VCaP (cell line): ENCODE results near the gene ZC2HC1B.
"Not testable (repeated sequence)": the region's sequence is repeated elsewhere in the genome, so short reads cannot be mapped to it uniquely, and the experiment has no call there.

Experiments used
- H3K27ac ChIP-seq: fragments of 450-650 bp; 2 replicates; pipeline ENCODE4 v1.5.1; 2017
- TF ChIP-seq, protein P1 (sequence below): fragments of 450-650 bp; conservative IDR thresholded peaks from 2 replicates; pipeline ENCODE4 v1.5.1; 2017; ENCODE audit warnings: mild to moderate bottlenecking, moderate library complexity

The ZC2HC1B gene

DNA sequence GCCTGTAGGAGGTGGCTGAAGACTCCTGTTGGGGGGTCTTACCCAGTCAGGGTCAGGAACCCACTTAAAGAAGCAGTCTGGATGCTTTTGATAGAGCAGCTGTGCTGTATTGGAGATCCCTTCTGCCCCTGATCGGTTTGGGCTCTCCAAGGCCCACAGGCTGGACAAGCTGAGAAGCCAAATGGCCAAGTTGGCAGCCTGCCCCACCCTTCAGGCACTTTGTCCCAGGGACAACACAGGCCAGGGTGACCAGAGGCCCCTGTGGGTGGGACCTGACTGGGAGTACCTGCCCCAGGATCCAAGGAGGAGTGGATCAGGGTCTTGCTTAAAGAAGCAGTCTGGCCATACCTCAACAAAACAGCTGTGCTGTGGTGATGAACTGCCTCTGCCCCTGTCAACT is 48.4 kb downstream of the ZC2HC1B start:
- no peak overlapping the region for H3K27ac ChIP-seq
- TF ChIP-seq, protein P1, sequence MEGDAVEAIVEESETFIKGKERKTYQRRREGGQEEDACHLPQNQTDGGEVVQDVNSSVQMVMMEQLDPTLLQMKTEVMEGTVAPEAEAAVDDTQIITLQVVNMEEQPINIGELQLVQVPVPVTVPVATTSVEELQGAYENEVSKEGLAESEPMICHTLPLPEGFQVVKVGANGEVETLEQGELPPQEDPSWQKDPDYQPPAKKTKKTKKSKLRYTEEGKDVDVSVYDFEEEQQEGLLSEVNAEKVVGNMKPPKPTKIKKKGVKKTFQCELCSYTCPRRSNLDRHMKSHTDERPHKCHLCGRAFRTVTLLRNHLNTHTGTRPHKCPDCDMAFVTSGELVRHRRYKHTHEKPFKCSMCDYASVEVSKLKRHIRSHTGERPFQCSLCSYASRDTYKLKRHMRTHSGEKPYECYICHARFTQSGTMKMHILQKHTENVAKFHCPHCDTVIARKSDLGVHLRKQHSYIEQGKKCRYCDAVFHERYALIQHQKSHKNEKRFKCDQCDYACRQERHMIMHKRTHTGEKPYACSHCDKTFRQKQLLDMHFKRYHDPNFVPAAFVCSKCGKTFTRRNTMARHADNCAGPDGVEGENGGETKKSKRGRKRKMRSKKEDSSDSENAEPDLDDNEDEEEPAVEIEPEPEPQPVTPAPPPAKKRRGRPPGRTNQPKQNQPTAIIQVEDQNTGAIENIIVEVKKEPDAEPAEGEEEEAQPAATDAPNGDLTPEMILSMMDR, result no peak

- not testable (repeated sequence) for H3K27ac ChIP-seq
These were observed 52.8 kb downstream of the ZC2HC1B start for GRCh38 chr6:143917026-143917425.

- TF ChIP-seq, protein P1, result no peak
These were observed 64.6 kb downstream of the ZC2HC1B start for GRCh38 chr6:143928853-143929252.

DNA sequence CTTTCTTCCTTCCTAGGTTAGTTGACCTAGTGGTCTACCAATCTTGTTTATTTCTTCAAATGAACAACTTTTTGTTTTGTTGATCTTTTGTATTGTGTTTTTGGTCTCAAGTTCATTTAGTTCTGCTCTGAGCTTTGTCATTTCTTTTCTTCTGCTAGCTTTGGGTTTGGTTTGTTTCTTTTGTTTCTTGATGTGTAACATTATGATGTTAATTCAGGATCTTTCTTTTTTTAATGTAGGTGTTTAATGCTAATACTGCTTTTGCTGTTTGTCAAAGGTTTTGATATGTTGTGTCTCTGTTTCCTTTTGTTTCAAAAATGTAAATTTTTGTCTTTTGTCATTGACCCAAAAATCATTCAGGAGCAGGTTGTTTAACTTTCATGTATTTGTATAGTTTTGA is 65.7 kb downstream of the ZC2HC1B start:
- no peak overlapping the region for H3K27ac ChIP-seq
- TF ChIP-seq, protein P1, result no peak

More at GRCh38 chr6:143928853-143929252, 64.6 kb downstream of the ZC2HC1B start:
- no peak overlapping the region for H3K27ac ChIP-seq

- TF ChIP-seq, protein P1, result no peak
These were observed 70.1 kb downstream of the ZC2HC1B start for GRCh38 chr6:143934331-143934730.

GRCh38 chr6:143934867-143935266 is 70.6 kb downstream of the ZC2HC1B start:
- H3K27ac ChIP-seq, result no peak overlapping the region
- TF ChIP-seq, protein P1, result no peak

More at GRCh38 chr6:143934331-143934730, 70.1 kb downstream of the ZC2HC1B start:
- H3K27ac ChIP-seq, result no peak overlapping the region

- TF ChIP-seq, protein P1, result no peak
- H3K27ac ChIP-seq, result no peak overlapping the region
These were observed 72.1 kb downstream of the ZC2HC1B start for GRCh38 chr6:143936347-143936746.

GRCh38 chr6:143936778-143937667 is 72.7 kb downstream of the ZC2HC1B start:
- no peak overlapping the region for H3K27ac ChIP-seq

More at GRCh38 chr6:143936778-143937667, 72.7 kb downstream of the ZC2HC1B start:
- TF ChIP-seq, protein P1, result no peak
